Glutamatergic neuron (in vitro differentiated cells): ENCODE data around the gene AIF1L. TPM values are rescaled to one million over a fixed set of nuclear protein-coding genes. Genes with fewer than 3 reads are reported as not detected.

Experiments
- DNase-seq: peaks from one replicate; pipeline ENCODE4 v3.0.0; 2022
- H3K27ac Mint-ChIP-seq: one replicate; pipeline ENCODE4 v1.8.0; 2020; ENCODE audit warnings: mild to moderate bottlenecking, mixed read lengths, inconsistent platforms; ENCODE audit not compliant: unreplicated experiment
- H3K27me3 Mint-ChIP-seq: one replicate; pipeline ENCODE4 v1.8.0; 2020; ENCODE audit warnings: mild to moderate bottlenecking, moderate library complexity, mixed read lengths, inconsistent platforms; ENCODE audit not compliant: unreplicated experiment
- H3K36me3 Mint-ChIP-seq: one replicate; pipeline ENCODE4 v1.8.0; 2020; ENCODE audit warnings: mild to moderate bottlenecking, mixed read lengths, inconsistent platforms; ENCODE audit not compliant: unreplicated experiment
- H3K4me1 Mint-ChIP-seq: one replicate; pipeline ENCODE4 v1.8.0; 2020; ENCODE audit warnings: mild to moderate bottlenecking, low read depth, mixed read lengths, inconsistent platforms; ENCODE audit not compliant: unreplicated experiment
- H3K4me3 Mint-ChIP-seq: one replicate; pipeline ENCODE4 v1.8.0; 2020; ENCODE audit warnings: mild to moderate bottlenecking, mixed read lengths, inconsistent platforms; ENCODE audit not compliant: unreplicated experiment
- H3K9me3 Mint-ChIP-seq: one replicate; pipeline ENCODE4 v1.8.0; 2020; ENCODE audit warnings: mild to moderate bottlenecking, moderate library complexity, mixed read lengths, inconsistent platforms; ENCODE audit not compliant: unreplicated experiment
- total RNA-seq: library from RNA; stranded (reverse); fragmentation: NEBNext Ultra II Directional; extraction: Animal tissue kit (Norgen Biotek cat#: 25700); gene quantifications from one replicate; pipeline ENCODE4 v1.2.1, GENCODE V29; 2021; ENCODE audit not compliant: unreplicated experiment
- TF ChIP-seq, protein P1 (sequence below): fragments of 200-600 bp; sonication (generic); IDR thresholded peaks from one replicate; pipeline ENCODE4 v1.5.0; 2021; ENCODE audit not compliant: partially characterized antibody, unreplicated experiment

The AIF1L gene
- total RNA-seq, 1 donor from 2014 or later = 16.7 TPM

GRCh38 chr9:131103024-131103423, 6.7 kb downstream of the AIF1L start:
- peaks cover 2% of the 10 kb centered on the region for H3K27me3 Mint-ChIP-seq
- H3K9me3 Mint-ChIP-seq = peaks cover 4% of the 10 kb centered on the region
- TF ChIP-seq, protein P1, sequence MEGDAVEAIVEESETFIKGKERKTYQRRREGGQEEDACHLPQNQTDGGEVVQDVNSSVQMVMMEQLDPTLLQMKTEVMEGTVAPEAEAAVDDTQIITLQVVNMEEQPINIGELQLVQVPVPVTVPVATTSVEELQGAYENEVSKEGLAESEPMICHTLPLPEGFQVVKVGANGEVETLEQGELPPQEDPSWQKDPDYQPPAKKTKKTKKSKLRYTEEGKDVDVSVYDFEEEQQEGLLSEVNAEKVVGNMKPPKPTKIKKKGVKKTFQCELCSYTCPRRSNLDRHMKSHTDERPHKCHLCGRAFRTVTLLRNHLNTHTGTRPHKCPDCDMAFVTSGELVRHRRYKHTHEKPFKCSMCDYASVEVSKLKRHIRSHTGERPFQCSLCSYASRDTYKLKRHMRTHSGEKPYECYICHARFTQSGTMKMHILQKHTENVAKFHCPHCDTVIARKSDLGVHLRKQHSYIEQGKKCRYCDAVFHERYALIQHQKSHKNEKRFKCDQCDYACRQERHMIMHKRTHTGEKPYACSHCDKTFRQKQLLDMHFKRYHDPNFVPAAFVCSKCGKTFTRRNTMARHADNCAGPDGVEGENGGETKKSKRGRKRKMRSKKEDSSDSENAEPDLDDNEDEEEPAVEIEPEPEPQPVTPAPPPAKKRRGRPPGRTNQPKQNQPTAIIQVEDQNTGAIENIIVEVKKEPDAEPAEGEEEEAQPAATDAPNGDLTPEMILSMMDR = no peak
- H3K4me1 Mint-ChIP-seq = peaks cover 2% of the 10 kb centered on the region
- no peaks in the 10 kb centered on the region for H3K36me3 Mint-ChIP-seq
- no peak overlapping the region for H3K27ac Mint-ChIP-seq
- no peak for DNase-seq
- H3K4me3 Mint-ChIP-seq = no peak overlapping the region

- TF ChIP-seq, protein P1 = no peak
- DNase-seq = no peak
- Mint-ChIP-seq H3K9me3 (peaks cover 4% of the 10 kb centered on the region), H3K27ac (no peak overlapping the region), H3K4me3 (no peak overlapping the region), H3K27me3 (peaks cover 2% of the 10 kb centered on the region), H3K36me3 (no peaks in the 10 kb centered on the region), H3K4me1 (peaks cover 2% of the 10 kb centered on the region)
These were observed 7.2 kb downstream of the AIF1L start for GRCh38 chr9:131103535-131103934.

- H3K9me3 Mint-ChIP-seq = peaks cover 4% of the 10 kb centered on the region
- TF ChIP-seq, protein P1 = no peak
- H3K4me1 Mint-ChIP-seq = peaks cover under 1% of the 10 kb centered on the region
- no peak overlapping the region for H3K27ac Mint-ChIP-seq
- H3K27me3 Mint-ChIP-seq = peaks cover 2% of the 10 kb centered on the region
- H3K36me3 Mint-ChIP-seq = no peaks in the 10 kb centered on the region
- no peak overlapping the region for H3K4me3 Mint-ChIP-seq
- no peak for DNase-seq
These were observed 7.8 kb downstream of the AIF1L start for GRCh38 chr9:131104016-131104740.

DNA sequence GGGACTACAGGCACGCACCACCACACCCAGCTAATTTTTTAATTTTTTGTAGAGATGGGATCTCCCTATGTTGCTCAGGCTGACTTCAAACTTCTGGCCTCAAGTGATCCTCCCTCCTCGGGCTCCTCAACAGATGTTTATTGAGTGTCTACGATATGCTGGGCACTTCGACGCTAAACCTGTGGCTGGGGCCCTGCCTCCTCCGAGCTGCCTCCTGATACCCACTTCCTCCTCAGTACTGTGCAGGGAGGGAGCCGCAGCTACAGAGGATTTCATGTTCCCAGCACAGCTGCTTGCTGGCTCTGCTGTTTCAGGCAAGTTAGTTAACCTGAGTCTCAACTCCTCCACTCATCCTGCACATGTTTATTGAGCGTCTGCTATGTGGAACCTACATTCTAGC, 9.6 kb downstream of the AIF1L start:
- Mint-ChIP-seq H3K27me3 (peaks cover 2% of the 10 kb centered on the region), H3K36me3 (no peaks in the 10 kb centered on the region), H3K9me3 (peaks cover 4% of the 10 kb centered on the region), H3K4me1 (no peaks in the 10 kb centered on the region), H3K27ac (no peak overlapping the region), H3K4me3 (no peak overlapping the region)
- TF ChIP-seq, protein P1 = no peak
- no peak for DNase-seq

- H3K36me3 Mint-ChIP-seq = no peaks in the 10 kb centered on the region
- no peak overlapping the region for H3K4me3 Mint-ChIP-seq
- no peak for DNase-seq
- H3K9me3 Mint-ChIP-seq = peaks cover 4% of the 10 kb centered on the region
- TF ChIP-seq, protein P1 = no peak
- no peak overlapping the region for H3K27ac Mint-ChIP-seq
- H3K4me1 Mint-ChIP-seq = no peaks in the 10 kb centered on the region
- peaks cover 3% of the 10 kb centered on the region for H3K27me3 Mint-ChIP-seq
These were observed 11.4 kb downstream of the AIF1L start for GRCh38 chr9:131107760-131108159.
